NCI-H146 treated with DMSO at 0.1 percent for 48 hours (cell line): ENCODE results near the gene ILF3.
"Not testable (repeated sequence)": the region's sequence is repeated elsewhere in the genome, so short reads cannot be mapped to it uniquely, and the experiment has no call there.

Experiments used
- DNase-seq: peaks from one replicate; lab custom pipeline; 2025; ENCODE audit not compliant: unreplicated experiment; lab: John Stamatoyannopoulos, UW

Gene ILF3

DNA sequence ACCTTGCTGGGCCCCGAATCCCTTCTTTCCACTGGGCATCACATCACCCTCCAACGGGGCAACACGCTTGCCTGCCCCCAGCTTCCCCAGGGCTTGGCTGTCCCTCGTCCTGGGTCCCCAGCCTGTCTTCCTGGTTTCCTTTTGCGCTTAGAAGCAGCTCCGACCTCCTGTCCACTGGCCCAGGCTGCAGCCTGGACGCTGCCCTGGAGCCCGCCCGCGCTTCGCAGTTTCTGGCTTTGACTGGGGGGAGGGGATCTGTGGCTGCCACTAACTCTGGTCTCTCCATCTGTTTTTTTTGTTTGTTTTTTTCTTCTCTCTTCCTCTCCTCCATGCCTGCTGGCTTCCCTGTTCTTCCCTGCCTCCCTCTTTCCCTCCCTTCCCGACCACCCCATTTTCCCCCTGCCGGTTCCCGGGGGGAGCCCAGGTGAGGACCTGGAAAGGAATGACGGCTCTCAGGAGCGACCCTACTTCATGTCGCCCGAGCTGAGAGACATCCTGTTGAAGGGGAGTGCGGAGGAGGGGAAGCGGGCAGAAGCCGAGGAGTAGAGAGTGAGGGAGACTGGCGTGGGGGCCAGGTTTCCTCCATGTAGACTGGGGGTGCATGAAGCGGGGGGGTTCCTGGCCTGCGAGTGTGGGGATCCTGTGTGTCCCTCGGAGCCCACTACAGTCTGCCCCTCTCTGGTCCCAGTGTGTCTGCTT lies 11.5 kb upstream of the ILF3 start:
- no peak for DNase-seq

DNA sequence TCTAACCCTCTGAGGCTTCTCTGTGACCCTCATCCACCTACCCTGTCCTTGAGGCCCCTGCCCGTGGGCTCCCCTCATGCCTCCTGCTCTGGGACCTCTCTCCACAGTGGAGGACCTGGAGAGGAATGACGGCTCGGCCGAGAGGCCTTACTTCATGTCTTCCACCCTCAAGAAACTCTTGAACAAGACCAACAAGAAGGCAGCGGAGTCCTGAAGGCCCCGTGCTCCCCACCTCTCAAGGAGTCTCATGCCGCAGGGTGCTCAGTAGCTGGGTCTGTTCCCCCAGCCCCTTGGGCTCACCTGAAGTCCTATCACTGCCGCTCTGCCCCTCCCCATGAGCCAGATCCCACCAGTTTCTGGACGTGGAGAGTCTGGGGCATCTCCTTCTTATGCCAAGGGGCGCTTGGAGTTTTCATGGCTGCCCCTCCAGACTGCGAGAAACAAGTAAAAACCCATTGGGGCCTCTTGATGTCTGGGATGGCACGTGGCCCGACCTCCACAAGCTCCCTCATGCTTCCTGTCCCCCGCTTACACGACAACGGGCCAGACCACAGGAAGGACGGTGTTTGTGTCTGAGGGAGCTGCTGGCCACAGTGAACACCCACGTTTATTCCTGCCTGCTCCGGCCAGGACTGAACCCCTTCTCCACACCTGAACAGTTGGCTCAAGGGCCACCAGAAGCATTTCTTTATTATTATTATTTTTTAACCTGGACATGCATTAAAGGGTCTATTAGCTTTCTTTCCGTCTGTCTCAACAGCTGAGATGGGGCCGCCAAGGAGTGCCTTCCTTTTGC lies 10.8 kb upstream of the ILF3 start:
- no peak for DNase-seq

DNA sequence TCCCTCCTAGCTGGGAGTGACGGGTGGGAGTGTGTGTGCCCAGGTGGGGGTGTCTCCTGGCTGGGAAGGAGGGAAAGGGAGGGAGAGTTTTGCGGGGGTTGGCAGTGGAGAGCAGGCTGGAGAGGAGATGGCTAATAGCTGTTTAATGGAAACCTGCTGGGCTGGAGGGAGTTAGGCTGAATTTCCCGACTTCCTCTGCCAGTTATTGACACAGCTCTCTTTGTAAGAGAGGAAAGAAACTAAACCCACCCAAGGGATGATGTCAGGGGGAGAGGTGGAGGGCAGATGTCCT lies 10.2 kb upstream of the ILF3 start:
- no peak for DNase-seq

- peak; percentile 69 for DNase-seq
Observed at GRCh38 chr19:10644260-10645007, 9.7 kb upstream of the ILF3 start.

- no peak for DNase-seq
Observed at GRCh38 chr19:10646456-10647159, 7.5 kb upstream of the ILF3 start.

GRCh38 chr19:10648360-10648759 lies 5.8 kb upstream of the ILF3 start:
- DNase-seq: no peak

DNA sequence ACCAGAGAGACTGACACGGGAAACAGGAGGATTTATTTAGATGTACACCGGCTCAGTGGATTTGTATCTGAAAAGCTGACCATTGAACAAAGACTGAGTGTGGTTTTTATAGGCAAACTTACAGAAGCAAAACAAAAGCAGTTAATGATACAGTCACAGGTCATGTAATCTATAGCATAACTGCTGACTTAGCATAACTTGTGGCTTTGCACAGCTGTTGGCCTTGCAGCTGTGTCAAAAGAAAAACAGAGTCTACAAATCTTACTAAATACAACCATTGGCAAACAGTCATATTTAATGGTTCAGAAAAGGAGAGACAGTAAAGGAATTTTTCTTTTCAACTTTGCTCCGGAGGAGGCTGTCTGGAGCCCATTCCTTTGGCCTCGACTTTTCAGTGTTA lies 2.3 kb upstream of the ILF3 start:
- DNase-seq: no peak

DNA sequence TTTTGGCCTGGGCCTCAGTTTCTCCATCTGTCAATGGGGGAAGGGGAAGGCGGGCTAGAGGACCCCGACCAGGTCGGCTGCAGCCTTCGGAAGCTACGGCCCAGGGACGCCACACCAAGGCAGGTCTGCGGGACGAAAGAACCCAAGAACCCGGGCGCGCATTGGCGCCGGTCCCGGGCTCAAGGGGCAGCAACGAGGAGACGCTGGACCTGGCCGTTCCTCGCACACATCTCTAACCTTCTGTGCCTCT lies 739 bp upstream of the ILF3 start:
- DNase-seq: no peak

GRCh38 chr19:10654610-10655456 lies 687 bp downstream of the ILF3 start:
- DNase-seq: peak; percentile 53

GRCh38 chr19:10655457-10656312 lies 1.5 kb downstream of the ILF3 start:
- peak; percentile 34 for DNase-seq

DNA sequence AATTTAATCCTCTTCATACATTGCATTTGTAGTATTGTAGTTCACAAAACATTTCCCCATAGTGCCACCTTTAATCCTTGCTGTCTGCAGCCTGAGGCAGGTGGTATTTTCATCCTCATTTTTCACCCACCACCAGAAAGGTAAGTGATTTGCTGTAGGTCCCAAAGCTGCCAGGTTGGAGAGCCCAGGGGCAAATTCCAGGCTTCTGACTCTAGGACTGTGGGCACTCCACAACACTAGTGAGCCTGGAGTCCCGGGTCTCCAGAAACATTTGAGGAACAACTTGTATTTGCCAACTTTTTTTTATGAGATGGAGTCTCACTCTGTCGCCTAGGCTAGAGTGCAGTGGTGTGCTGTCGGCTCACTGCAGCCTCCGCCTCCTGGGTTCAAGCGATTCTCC lies 6.2 kb downstream of the ILF3 start:
- no peak for DNase-seq

GRCh38 chr19:10661946-10662345 lies 7.8 kb downstream of the ILF3 start:
- DNase-seq: no peak

DNA sequence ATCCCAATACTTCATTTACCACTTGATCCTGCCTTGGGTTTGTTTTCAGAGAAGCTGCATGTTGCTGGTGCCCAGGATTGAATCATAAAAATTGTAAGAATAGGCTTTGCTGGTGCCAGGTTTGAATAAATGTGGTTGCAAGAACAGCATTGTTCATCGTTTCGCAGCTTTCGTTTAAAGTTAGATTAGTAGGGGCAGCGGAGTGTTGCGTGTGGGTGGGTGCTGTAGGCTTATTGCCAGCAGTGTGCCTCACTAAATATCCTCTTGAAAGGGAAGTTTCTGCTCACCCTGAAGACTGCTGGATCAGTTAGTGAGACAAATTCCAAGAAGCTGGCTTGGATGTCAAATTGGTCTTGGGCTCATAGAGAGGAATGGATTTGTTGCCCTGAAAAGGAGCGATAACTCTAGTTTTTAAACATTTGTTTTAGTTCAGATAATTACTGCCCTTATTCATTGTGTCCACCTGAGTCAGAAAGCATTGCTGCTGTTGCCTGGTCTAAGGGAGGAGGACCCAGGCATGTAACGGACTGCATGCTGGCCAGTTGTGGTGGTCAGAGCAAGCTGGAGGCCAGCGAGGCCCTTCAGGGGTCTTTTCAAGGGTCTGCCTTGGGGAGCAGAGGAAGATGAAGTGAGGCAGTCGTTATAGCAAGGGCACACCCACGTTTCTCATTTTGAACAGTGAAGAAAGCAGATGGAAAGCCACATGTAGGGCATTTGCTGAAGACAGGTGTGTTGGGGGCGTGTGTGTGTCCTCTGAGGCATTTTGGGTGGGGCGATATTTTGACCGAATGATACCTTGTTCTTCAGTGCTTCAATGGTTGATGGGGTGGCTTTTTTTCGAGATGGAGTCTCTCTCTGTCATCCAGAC lies 8.5 kb downstream of the ILF3 start:
- no peak for DNase-seq

- not testable (repeated sequence) for DNase-seq
Observed at GRCh38 chr19:10663252-10663563, 9.1 kb downstream of the ILF3 start.

DNA sequence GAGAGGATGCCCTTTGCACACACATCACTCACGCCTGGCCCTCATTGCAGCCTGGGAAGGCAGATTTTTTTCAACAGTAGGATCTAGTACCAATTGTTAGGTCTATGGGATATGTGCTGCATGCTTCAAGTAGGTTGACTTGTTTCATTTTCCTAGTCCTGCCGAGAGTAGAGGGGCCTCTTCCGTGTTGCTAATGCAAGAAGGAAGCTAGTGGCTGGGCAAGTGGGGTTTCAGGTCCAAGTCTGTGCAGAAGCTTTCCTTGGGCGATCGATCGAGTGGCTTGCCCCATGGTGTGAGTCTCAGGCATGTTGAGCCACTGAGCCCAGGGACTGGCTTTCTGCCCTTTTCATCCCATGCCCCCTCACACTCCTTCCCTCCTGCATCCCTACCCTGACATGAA lies 13.7 kb downstream of the ILF3 start:
- DNase-seq: no peak

- no peak for DNase-seq
Observed at GRCh38 chr19:10669246-10669645, 15.1 kb downstream of the ILF3 start.

DNA sequence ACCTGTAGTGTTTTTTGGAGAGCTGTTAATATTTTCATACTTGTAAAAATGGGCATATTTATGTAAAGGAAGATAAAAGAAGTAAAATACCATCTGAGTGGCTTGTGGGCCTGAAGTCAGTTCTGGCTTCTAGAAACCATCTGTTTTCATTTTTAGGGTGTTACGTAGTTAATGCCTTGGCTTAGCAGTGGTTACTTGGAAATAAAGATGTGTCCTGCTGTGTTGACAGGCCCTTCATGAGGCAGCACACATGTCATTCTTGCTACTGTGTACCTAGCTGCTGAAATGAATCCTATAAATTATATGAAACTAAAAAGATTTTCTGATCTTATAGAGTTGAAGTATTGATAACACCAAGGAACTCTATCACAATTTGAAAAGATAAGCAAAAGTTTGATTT lies 16.0 kb downstream of the ILF3 start:
- no peak for DNase-seq

DNA sequence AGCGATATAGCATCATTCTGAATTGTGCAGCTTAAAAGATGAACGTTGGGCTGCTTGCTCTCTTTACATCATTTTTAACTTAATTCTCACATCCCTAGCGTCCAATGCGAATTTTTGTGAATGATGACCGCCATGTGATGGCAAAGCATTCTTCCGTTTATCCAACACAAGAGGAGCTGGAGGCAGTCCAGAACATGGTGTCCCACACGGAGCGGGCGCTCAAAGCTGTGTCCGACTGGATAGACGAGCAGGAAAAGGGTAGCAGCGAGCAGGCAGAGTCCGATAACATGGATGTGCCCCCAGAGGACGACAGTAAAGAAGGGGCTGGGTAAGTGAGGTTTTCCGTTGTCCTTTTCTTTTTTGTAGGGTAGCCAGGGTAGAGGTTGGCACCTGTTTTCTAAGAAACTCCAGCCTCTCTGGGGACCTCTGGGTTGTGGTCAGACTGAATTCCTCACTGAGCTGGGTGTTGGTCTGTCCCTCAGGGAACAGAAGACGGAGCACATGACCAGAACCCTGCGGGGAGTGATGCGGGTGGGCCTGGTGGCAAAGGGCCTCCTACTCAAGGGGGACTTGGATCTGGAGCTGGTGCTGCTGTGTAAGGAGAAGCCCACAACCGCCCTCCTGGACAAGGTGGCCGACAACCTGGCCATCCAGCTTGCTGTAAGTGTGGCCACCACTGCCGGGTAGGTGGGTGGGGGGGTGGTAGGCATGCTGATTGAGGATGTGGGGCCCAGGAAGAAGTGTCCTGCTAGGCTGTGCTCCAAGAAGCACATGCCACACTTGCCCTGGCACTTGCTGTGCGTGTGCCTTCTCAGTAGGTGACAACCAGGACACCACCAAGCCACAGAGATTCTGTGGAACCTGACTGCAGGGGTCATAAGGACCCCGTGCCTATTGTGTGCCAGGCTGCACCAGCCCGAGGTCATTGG lies 17.0 kb downstream of the ILF3 start:
- no peak for DNase-seq
